HCT116 (cell line): ENCODE results near the gene PIEZO2. TPM values are rescaled to one million over a fixed set of nuclear protein-coding genes. Genes with fewer than 3 reads are reported as not detected.

Source experiments
- ATAC-seq: fragments of 200-7000 bp; cut with Tn5 transposase; 2 replicates; pipeline ENCODE4 v1.9.1; 2020; ENCODE audit warnings: mild to moderate bottlenecking, moderate library complexity
- BruUV-seq: library from RNA; stranded (reverse); fragments of 400-500 nt; replicated peaks from 2 replicates; lab custom pipeline; 2021; lab: Mats Ljungman, UMichigan
- CTCF ChIA-PET: fragments of 300-600 bp; sonication (Branson Sonifier 250); formaldehyde crosslinking; loops from one replicate; lab custom pipeline; 2021; ENCODE audit warnings: antibody characterized with exemption; lab: Charles Lee
- POLR2A ChIA-PET: fragments of 300-600, 350-600 bp; sonication (Branson Sonifier 250); formaldehyde crosslinking; loops from one replicate; lab custom pipeline; 2021; ENCODE audit warnings: antibody characterized with exemption; lab: Charles Lee
- RAD21 ChIA-PET, 2 experiments: fragments of 300-600 bp; sonication (Branson Sonifier 250); formaldehyde crosslinking; loops; one replicate each; lab custom pipeline; 2023; ENCODE audit warnings: low total read pairs in 2 of 2; ENCODE audit not compliant: uncharacterized antibody in 2 of 2, unreplicated experiment in 2 of 2, low non-redundant PET in 1 of 2; lab: Charles Lee
- DNase-seq: peaks from one replicate; pipeline ENCODE4 v3.0.0-alpha.2; 2010; ENCODE audit warnings: low read depth, low spot score
- H2AFZ ChIP-seq: fragments of 200-600 bp; shearing (Covaris generic), sonication (generic); 2 replicates; pipeline ENCODE4 v1.6.1; 2017; ENCODE audit warnings: low read depth, mixed run types, mixed read lengths, antibody characterized with exemption, low read length; ENCODE audit not compliant: poor library complexity, severe bottlenecking
- H3K27ac ChIP-seq: 2 replicates; pipeline ENCODE4 v1.5.1; 2012; ENCODE audit warnings: low read depth, low read length
- H3K27me3 ChIP-seq: fragments of 200-600 bp; sonication (generic); 2 replicates; pipeline ENCODE4 v1.6.1; 2016; ENCODE audit warnings: mixed run types, low read length, mixed read lengths; ENCODE audit not compliant: insufficient read depth
- H3K36me3 ChIP-seq, 2 experiments: fragments of 200-500 bp in 1 of 2; fragments of 200-600 bp in 1 of 2; sonication (Bioruptor generic) in 1 of 2; sonication (generic) in 1 of 2; 2 replicates each; pipeline versions ENCODE4 v1.5.1 to v1.6.1; 2014 to 2016; ENCODE audit warnings: low read length in 2 of 2, inconsistent platforms in 1 of 2, mixed read lengths in 1 of 2, mixed run types in 1 of 2; ENCODE audit not compliant: insufficient read depth in 2 of 2, control insufficient read depth in 1 of 2
- H3K4me1 ChIP-seq, 2 experiments: fragments of 200-600 bp in 1 of 2; sonication (generic) in 1 of 2; 2 replicates each; pipeline versions ENCODE4 v1.5.1 to v1.6.1; 2012 to 2017; ENCODE audit warnings: low read length in 2 of 2, inconsistent platforms in 1 of 2, mild to moderate bottlenecking in 1 of 2, mixed read lengths in 1 of 2, mixed run types in 1 of 2, moderate library complexity in 1 of 2; ENCODE audit not compliant: insufficient read depth in 2 of 2, control insufficient read depth in 1 of 2
- H3K4me2 ChIP-seq: fragments of 200-600 bp; sonication (generic); 2 replicates; pipeline ENCODE4 v1.6.1; 2017; ENCODE audit warnings: mixed run types, low read length, mixed read lengths
- H3K4me3 ChIP-seq, 2 experiments: fragments of 200-600 bp in 1 of 2; sonication (generic) in 1 of 2; replicated peaks in 1 of 2; 2 replicates each; pipeline ENCODE4 v1.5.1; 2011 to 2016; ENCODE audit warnings: low read length in 2 of 2, control low read depth in 1 of 2, low read depth in 1 of 2, mild to moderate bottlenecking in 1 of 2, mixed read lengths in 1 of 2, mixed run types in 1 of 2
- H3K79me2 ChIP-seq: fragments of 200-600 bp; sonication (generic); 2 replicates; pipeline ENCODE4 v1.6.1; 2017; ENCODE audit warnings: mild to moderate bottlenecking, mixed run types, low read length, moderate library complexity, mixed read lengths; ENCODE audit not compliant: insufficient read depth
- H3K9ac ChIP-seq: fragments of 200-600 bp; sonication (generic); 2 replicates; pipeline ENCODE4 v1.6.1; 2016; ENCODE audit warnings: low read length, mixed read lengths
- H3K9me2 ChIP-seq: fragments of 200-600 bp; sonication (generic), shearing (Covaris generic); 2 replicates; pipeline ENCODE4 v1.6.1; 2017; ENCODE audit warnings: mixed run types, mild to moderate bottlenecking, moderate library complexity; ENCODE audit not compliant: insufficient read depth
- H3K9me3 ChIP-seq, 2 experiments: fragments of 200-500 bp in 1 of 2; fragments of 200-600 bp in 1 of 2; sonication (Bioruptor generic) in 1 of 2; sonication (generic) in 1 of 2; 2 replicates each; pipeline ENCODE4 v1.6.1; 2014 to 2017; ENCODE audit warnings: low read length in 2 of 2, mixed read lengths in 2 of 2, inconsistent platforms in 1 of 2, low read depth in 1 of 2, mild to moderate bottlenecking in 1 of 2, mixed run types in 1 of 2, moderate library complexity in 1 of 2; ENCODE audit not compliant: control insufficient read depth in 1 of 2, insufficient read depth in 1 of 2
- H4K20me1 ChIP-seq: fragments of 200-600 bp; sonication (generic), shearing (Covaris generic); 2 replicates; pipeline ENCODE4 v1.6.1; 2017; ENCODE audit warnings: mixed run types, mild to moderate bottlenecking, moderate library complexity; ENCODE audit not compliant: insufficient read depth
- CEBPB ChIP-seq: IDR thresholded peaks from 2 replicates; pipeline ENCODE4 v1.6.1; 2012; ENCODE audit warnings: low read depth
- EZH2phosphoT487 ChIP-seq: fragments of 200-600 bp; IDR thresholded peaks from 2 replicates; pipeline ENCODE4 v1.6.1; 2018; ENCODE audit warnings: antibody characterized with exemption, borderline replicate concordance
- JUND ChIP-seq: IDR thresholded peaks from 2 replicates; pipeline ENCODE4 v1.6.1; 2012
- POLR2AphosphoS5 ChIP-seq: IDR thresholded peaks from 2 replicates; pipeline ENCODE4 v1.6.1; 2011; ENCODE audit warnings: mild to moderate bottlenecking, low read depth, low read length, moderate library complexity
- RAD21 ChIP-seq: IDR thresholded peaks from 2 replicates; pipeline ENCODE4 v1.6.1; 2012; ENCODE audit warnings: low read depth, mild to moderate bottlenecking
- SIN3A ChIP-seq: IDR thresholded peaks from 2 replicates; pipeline ENCODE4 v1.6.1; 2012; ENCODE audit warnings: low read depth
- SP1 ChIP-seq: IDR thresholded peaks from 2 replicates; pipeline ENCODE4 v1.6.1; 2012; ENCODE audit warnings: low read depth
- SRF ChIP-seq: IDR thresholded peaks from 2 replicates; pipeline ENCODE4 v1.6.1; 2012; ENCODE audit warnings: low read depth
- TCF7L2 ChIP-seq: IDR thresholded peaks from 2 replicates; pipeline ENCODE4 v1.7.0; 2011; ENCODE audit warnings: borderline replicate concordance, inconsistent platforms; ENCODE audit not compliant: insufficient read depth, insufficient read length; ENCODE audit errors: extremely low read depth
- ZFX ChIP-seq: fragments of 450-650 bp; IDR thresholded peaks from 2 replicates; pipeline ENCODE4 v1.6.1; 2017
- intact Hi-C: fragments of 100-400 bp; cut with micrococcal nuclease; formaldehyde crosslinking; loops from 2 replicates; pipeline ENCODE4 v1.10.0; 2022
- total RNA-seq: library from RNA; stranded (reverse); gene quantifications from one replicate; pipeline ENCODE4 v1.2.1, GENCODE V29; 2021; ENCODE audit not compliant: unreplicated experiment
- TF ChIP-seq, protein P1 (sequence below), 3 experiments: fragments of 200-600 bp in 1 of 3; sonication (generic) in 1 of 3; IDR thresholded peaks in 2 of 3; conservative IDR thresholded peaks in 1 of 3; 2 replicates each; pipeline ENCODE4 v1.5.1; 2012 to 2017; ENCODE audit warnings: low read depth in 2 of 3, low read length in 2 of 3, antibody characterized with exemption in 1 of 3, borderline replicate concordance in 1 of 3, control low read depth in 1 of 3, mild to moderate bottlenecking in 1 of 3, mixed read lengths in 1 of 3, mixed run types in 1 of 3, moderate library complexity in 1 of 3; ENCODE audit not compliant: insufficient read depth in 1 of 3
- TF ChIP-seq, protein P2 (sequence below): IDR thresholded peaks from 2 replicates; pipeline ENCODE4 v1.6.1; 2012
- TF ChIP-seq, protein P3 (sequence below): IDR thresholded peaks from 2 replicates; pipeline ENCODE4 v1.6.1; 2011; ENCODE audit warnings: mild to moderate bottlenecking, low read length, moderate library complexity; ENCODE audit not compliant: insufficient replicate concordance; ENCODE audit errors: extremely low read depth

PIEZO2 gene
- total RNA-seq, 1 experiment from 2014 or later = 0.34 TPM

DNA sequence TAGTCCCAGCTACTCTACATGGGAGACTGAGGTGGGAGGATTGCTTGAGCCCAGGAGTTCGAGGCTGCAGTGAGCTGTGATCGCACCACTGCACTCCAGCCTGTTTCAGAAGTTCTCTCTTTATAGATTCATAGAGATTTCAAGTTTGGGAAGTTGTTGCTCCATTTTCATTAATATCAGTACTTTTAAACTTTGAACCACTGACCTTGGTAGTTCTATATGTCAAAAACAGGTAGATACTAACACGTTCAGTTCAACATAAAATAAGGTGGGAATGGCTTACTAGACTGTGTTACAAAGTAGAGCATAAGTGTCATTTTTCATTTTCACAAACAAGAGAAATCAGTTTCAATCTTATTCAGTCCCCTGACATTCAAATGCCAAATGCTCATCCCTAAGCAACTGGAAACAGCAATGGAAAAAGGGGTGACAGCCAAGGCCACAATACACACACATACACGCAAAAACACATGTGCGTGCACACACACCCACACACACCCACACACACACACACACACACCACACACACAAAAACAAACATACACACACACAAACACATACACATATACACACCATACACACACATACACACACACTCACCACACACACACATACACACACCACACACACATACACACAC, 71.7 kb downstream of the PIEZO2 start:
- intact Hi-C loops = no loop called here
- no TSS peak for BruUV-seq
- Histone ChIP-seq H3K36me3 (no peaks in the 10 kb centered on the region), H3K4me2 (no peak overlapping the region), H3K27me3 (peaks cover 9% of the 10 kb centered on the region; the same call in 1 of the 2 replicates), H3K4me1 (no peaks in the 10 kb centered on the region), H3K4me3 (no peak overlapping the region), H3K9me3 (no peaks in the 10 kb centered on the region), H2AFZ (no peak overlapping the region), H3K27ac (no peak overlapping the region), H4K20me1 (no peaks in the 10 kb centered on the region), H3K9ac (no peak overlapping the region), H3K79me2 (no peaks in the 10 kb centered on the region), H3K9me2 (no peaks in the 10 kb centered on the region)
- ATAC-seq (no peak), DNase-seq (no peak)
- ChIA-PET RAD21 (no interaction called here), POLR2A (no interaction called here), CTCF (no interaction called here)
- no peak for TF ChIP-seq CEBPB
- TF ChIP-seq SP1 = no peak
- no peak for TF ChIP-seq ZFX
- no peak for TF ChIP-seq SRF
- no peak for TF ChIP-seq POLR2AphosphoS5
- TF ChIP-seq JUND = no peak
- TF ChIP-seq, protein P1, sequence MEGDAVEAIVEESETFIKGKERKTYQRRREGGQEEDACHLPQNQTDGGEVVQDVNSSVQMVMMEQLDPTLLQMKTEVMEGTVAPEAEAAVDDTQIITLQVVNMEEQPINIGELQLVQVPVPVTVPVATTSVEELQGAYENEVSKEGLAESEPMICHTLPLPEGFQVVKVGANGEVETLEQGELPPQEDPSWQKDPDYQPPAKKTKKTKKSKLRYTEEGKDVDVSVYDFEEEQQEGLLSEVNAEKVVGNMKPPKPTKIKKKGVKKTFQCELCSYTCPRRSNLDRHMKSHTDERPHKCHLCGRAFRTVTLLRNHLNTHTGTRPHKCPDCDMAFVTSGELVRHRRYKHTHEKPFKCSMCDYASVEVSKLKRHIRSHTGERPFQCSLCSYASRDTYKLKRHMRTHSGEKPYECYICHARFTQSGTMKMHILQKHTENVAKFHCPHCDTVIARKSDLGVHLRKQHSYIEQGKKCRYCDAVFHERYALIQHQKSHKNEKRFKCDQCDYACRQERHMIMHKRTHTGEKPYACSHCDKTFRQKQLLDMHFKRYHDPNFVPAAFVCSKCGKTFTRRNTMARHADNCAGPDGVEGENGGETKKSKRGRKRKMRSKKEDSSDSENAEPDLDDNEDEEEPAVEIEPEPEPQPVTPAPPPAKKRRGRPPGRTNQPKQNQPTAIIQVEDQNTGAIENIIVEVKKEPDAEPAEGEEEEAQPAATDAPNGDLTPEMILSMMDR (IDR thresholded peaks at IDR 0.05 in 2 of 3, conservative IDR thresholded peaks at IDR 0.05 in 1 of 3; ENCODE audit: borderline replicate concordance in 1 of 3, insufficient read depth in 1 of 3, low read depth in 2 of 3, low read length in 2 of 3) = no peak
- TF ChIP-seq EZH2phosphoT487 = no peak

DNA sequence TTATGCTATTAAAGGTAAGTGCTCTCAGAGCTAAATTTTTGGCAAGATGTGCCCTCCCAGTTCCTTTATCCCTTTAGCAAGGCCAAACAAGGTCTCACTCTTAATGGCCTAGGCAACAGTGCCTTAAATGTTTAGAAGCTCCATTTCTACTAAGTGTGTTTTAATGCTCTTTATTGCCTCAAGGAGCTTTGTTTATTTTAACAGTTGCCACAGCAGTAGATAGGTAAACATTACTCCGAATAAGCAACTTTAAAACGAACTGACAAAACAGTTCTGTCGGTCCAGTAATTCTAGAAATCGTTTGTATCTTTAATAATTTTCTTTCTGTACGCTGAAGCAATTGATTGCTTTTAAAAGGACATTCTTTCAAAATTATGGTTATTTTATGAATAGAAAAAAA, 74.5 kb downstream of the PIEZO2 start:
- Histone ChIP-seq H3K4me3 (no peak overlapping the region), H3K9me3 (no peaks in the 10 kb centered on the region), H3K79me2 (no peaks in the 10 kb centered on the region), H3K9ac (no peak overlapping the region), H3K4me1 (no peaks in the 10 kb centered on the region), H3K9me2 (no peaks in the 10 kb centered on the region), H3K27me3 (0 out of 2 replicates have a peak, but pooled peaks cover 8% of the 10 kb centered on the region), H4K20me1 (no peaks in the 10 kb centered on the region), H3K27ac (no peak overlapping the region), H3K36me3 (no peaks in the 10 kb centered on the region), H2AFZ (no peak overlapping the region), H3K4me2 (no peak overlapping the region)
- CTCF ChIA-PET = no interaction called here
- DNase-seq (no peak), ATAC-seq (no peak)
- POLR2A ChIA-PET = no interaction called here
- RAD21 ChIA-PET = no interaction called here
- no TSS peak for BruUV-seq
- intact Hi-C loops = no loop called here
- no peak for TF ChIP-seq RAD21
- TF ChIP-seq, protein P2, sequence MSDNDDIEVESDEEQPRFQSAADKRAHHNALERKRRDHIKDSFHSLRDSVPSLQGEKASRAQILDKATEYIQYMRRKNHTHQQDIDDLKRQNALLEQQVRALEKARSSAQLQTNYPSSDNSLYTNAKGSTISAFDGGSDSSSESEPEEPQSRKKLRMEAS = no peak
- TF ChIP-seq, protein P3, sequence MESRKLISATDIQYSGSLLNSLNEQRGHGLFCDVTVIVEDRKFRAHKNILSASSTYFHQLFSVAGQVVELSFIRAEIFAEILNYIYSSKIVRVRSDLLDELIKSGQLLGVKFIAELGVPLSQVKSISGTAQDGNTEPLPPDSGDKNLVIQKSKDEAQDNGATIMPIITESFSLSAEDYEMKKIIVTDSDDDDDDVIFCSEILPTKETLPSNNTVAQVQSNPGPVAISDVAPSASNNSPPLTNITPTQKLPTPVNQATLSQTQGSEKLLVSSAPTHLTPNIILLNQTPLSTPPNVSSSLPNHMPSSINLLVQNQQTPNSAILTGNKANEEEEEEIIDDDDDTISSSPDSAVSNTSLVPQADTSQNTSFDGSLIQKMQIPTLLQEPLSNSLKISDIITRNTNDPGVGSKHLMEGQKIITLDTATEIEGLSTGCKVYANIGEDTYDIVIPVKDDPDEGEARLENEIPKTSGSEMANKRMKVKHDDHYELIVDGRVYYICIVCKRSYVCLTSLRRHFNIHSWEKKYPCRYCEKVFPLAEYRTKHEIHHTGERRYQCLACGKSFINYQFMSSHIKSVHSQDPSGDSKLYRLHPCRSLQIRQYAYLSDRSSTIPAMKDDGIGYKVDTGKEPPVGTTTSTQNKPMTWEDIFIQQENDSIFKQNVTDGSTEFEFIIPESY = no peak
- TF ChIP-seq SIN3A = no peak
- no peak for TF ChIP-seq POLR2AphosphoS5
- TF ChIP-seq, protein P1 (IDR thresholded peaks at IDR 0.05 in 2 of 3, conservative IDR thresholded peaks at IDR 0.05 in 1 of 3; ENCODE audit: borderline replicate concordance in 1 of 3, insufficient read depth in 1 of 3, low read depth in 2 of 3, low read length in 2 of 3) = no peak
- TF ChIP-seq TCF7L2 = no peak
